OCI-LY7 (cell line): ENCODE data around the gene SLC9C1. TPM values are rescaled to one million over a fixed set of nuclear protein-coding genes. Genes with fewer than 3 reads are reported as not detected.

Experiments used
- BruUV-seq: library from RNA; stranded (reverse); fragments of 400-500 nt; replicated peaks from 2 replicates; lab custom pipeline; 2021; lab: Mats Ljungman, UMichigan
- CTCF ChIA-PET: fragments of 300-600 bp; sonication (Branson Sonifier 250); formaldehyde crosslinking; loops from one replicate; lab custom pipeline; 2022; ENCODE audit warnings: antibody characterized with exemption; ENCODE audit not compliant: unreplicated experiment; lab: Charles Lee
- POLR2A ChIA-PET: fragments of 300-600 bp; sonication (Branson Sonifier 250); formaldehyde crosslinking; loops from one replicate; lab custom pipeline; 2022; ENCODE audit warnings: antibody characterized with exemption; lab: Charles Lee
- DNase-seq: peaks from one replicate; pipeline ENCODE4 v3.0.0-alpha.2; 2015; ENCODE audit warnings: low spot score
- H2AFZ ChIP-seq: fragments of 200-600 bp; sonication (generic), shearing (Covaris generic); 2 replicates; pipeline ENCODE4 v1.6.1; 2014; ENCODE audit warnings: mild to moderate bottlenecking, antibody characterized with exemption, low read length, moderate library complexity
- H3K27ac ChIP-seq: fragments of 200-600 bp; sonication (generic); 2 replicates; pipeline ENCODE4 v1.5.1; 2014; ENCODE audit warnings: mixed run types, low read depth, mild to moderate bottlenecking, moderate library complexity, low read length, inconsistent platforms; ENCODE audit not compliant: poor library complexity, severe bottlenecking
- H3K36me3 ChIP-seq: fragments of 200-600 bp; sonication (generic); 2 replicates; pipeline ENCODE4 v1.6.1; 2014; ENCODE audit warnings: mild to moderate bottlenecking, antibody characterized with exemption, low read length, moderate library complexity, mixed read lengths; ENCODE audit not compliant: insufficient read depth
- H3K4me1 ChIP-seq: fragments of 200-600 bp; sonication (generic); 2 replicates; pipeline ENCODE4 v1.5.1; 2014; ENCODE audit warnings: mild to moderate bottlenecking, low read length; ENCODE audit not compliant: insufficient read depth, poor library complexity, severe bottlenecking
- H3K4me2 ChIP-seq: fragments of 200-600 bp; sonication (generic); 2 replicates; pipeline ENCODE4 v1.6.1; 2014; ENCODE audit warnings: mild to moderate bottlenecking, low read length
- H3K4me3 ChIP-seq: fragments of 200-600 bp; sonication (generic); 2 replicates; pipeline ENCODE4 v1.5.1; 2014; ENCODE audit warnings: mild to moderate bottlenecking, low read depth, low read length; ENCODE audit not compliant: poor library complexity, severe bottlenecking
- H3K79me2 ChIP-seq: fragments of 200-600 bp; sonication (generic); 2 replicates; pipeline ENCODE4 v1.6.1; 2016; ENCODE audit warnings: low read depth, mild to moderate bottlenecking, low read length, moderate library complexity, mixed read lengths; ENCODE audit not compliant: insufficient read depth
- H3K9me2 ChIP-seq: fragments of 200-600 bp; sonication (generic); 2 replicates; pipeline ENCODE4 v1.6.1; 2016; ENCODE audit warnings: mild to moderate bottlenecking, low read length, mixed read lengths; ENCODE audit not compliant: insufficient read depth
- H3K9me3 ChIP-seq: fragments of 200-600 bp; sonication (generic); 2 replicates; pipeline ENCODE4 v1.6.1; 2014; ENCODE audit warnings: mild to moderate bottlenecking, mixed run types, low read length, mixed read lengths
- H4K20me1 ChIP-seq: fragments of 200-600 bp; sonication (generic); 2 replicates; pipeline ENCODE4 v1.6.1; 2014; ENCODE audit warnings: mild to moderate bottlenecking, antibody characterized with exemption, low read length, moderate library complexity, mixed read lengths; ENCODE audit not compliant: insufficient read depth
- EZH2phosphoT487 ChIP-seq: fragments of 200-600 bp; sonication (generic); IDR thresholded peaks from 2 replicates; pipeline ENCODE4 v1.6.1; 2018; ENCODE audit warnings: low read depth, borderline replicate concordance, mild to moderate bottlenecking, mixed run types, antibody characterized with exemption, low read length, moderate library complexity, mixed read lengths
- intact Hi-C: fragments of 100-400 bp; cut with micrococcal nuclease; formaldehyde crosslinking; loops from one replicate; pipeline ENCODE4 v1.10.0; 2022; ENCODE audit not compliant: unreplicated experiment
- total RNA-seq, 2 experiments: library from RNA; depleted of rRNA in 1 of 2; stranded (reverse); fragments of >200 nt in 1 of 2; shearing (Covaris generic) in 1 of 2; gene quantifications; 2 replicates each; pipeline ENCODE4 v1.2.3, GENCODE V29; 2014 to 2022
- TF ChIP-seq, protein P1 (sequence below): fragments of 200-600 bp; sonication (generic); conservative IDR thresholded peaks from 2 replicates; pipeline ENCODE4 v1.5.1; 2014; ENCODE audit warnings: mild to moderate bottlenecking, antibody characterized with exemption, low read length, moderate library complexity, mixed read lengths

SLC9C1 gene
- total RNA-seq, 2 experiments from 2014 or later: not detected

DNA sequence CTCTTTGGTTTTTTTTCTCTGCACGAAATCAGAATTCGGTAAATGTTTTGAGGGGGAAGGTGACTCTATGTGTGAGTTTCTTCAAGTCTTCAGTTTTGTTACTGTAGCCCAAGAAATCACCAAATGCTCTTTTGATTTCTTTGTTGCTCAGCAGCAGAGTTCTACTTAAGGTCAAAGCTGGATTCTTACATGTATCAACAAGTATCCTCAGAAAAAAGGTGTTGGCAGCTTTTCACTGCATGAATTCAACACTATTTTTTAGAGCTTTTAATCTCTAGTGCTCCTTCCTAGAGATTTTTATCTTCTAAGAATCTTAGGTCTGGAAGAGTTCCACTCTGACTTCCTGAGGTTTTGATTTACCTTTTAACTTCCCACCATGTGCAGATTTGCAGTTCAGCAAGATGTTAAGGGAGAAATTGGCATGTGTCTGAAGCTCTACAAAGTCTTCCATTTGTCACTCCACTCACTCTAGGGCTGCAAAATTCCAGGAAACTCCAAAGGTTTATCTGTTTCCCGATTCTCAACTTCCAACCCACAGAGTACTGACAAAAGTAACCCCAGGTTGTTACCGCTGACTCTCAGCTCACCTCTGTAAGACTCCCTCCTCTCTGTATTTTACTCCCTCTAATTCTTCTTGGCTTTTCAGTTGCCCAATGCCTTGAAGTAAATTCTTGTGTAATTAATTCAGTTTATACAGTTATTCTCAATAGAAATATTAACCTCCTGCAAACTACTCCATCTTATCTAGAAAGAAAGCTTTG, 25.7 kb upstream of the SLC9C1 start:
- Histone ChIP-seq H3K79me2 (no peaks in the 10 kb centered on the region), H3K4me1 (no peaks in the 10 kb centered on the region), H3K4me2 (no peak overlapping the region), H3K27ac (no peak overlapping the region), H3K9me3 (peaks cover 23% of the 10 kb centered on the region; the same call in 1 of the 2 replicates), H3K4me3 (no peak overlapping the region), H4K20me1 (no peaks in the 10 kb centered on the region), H2AFZ (peak overlapping the region; percentile 29; the same call in 1 of the 2 replicates), H3K9me2 (no peaks in the 10 kb centered on the region), H3K36me3 (peaks cover 6% of the 10 kb centered on the region; the same call in 1 of the 2 replicates)
- ChIA-PET CTCF (no interaction called here), POLR2A (interaction anchor here (0.7 to 1.4 kb wide), 7 partner anchors 9 to 208 kb away, joined by 3 to 7 read pairs (median 3); no protein-coding TSS in a partner anchor)
- no peak for DNase-seq
- TF ChIP-seq, protein P1, sequence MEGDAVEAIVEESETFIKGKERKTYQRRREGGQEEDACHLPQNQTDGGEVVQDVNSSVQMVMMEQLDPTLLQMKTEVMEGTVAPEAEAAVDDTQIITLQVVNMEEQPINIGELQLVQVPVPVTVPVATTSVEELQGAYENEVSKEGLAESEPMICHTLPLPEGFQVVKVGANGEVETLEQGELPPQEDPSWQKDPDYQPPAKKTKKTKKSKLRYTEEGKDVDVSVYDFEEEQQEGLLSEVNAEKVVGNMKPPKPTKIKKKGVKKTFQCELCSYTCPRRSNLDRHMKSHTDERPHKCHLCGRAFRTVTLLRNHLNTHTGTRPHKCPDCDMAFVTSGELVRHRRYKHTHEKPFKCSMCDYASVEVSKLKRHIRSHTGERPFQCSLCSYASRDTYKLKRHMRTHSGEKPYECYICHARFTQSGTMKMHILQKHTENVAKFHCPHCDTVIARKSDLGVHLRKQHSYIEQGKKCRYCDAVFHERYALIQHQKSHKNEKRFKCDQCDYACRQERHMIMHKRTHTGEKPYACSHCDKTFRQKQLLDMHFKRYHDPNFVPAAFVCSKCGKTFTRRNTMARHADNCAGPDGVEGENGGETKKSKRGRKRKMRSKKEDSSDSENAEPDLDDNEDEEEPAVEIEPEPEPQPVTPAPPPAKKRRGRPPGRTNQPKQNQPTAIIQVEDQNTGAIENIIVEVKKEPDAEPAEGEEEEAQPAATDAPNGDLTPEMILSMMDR: no peak
- intact Hi-C loops: no loop called here
- BruUV-seq: no TSS peak

DNA sequence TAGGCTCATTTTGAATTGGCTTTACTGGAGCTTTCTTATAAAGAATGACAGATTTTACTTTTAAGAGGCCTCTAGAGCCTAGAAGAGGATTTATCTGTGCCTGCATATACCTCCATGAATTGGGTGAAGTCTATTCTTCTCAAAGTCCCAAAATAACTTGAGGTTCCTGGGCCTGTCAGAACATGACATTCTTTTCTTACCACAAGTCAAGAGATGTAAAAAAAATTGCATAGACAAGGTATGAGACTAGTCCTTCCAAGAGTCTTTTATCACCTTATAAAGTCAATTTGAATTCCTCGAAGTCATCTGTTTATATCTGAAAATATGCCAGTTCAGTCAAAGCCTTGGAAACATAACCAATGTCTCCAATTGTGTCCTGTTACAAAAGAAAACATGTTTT, 21.8 kb upstream of the SLC9C1 start:
- Histone ChIP-seq H3K4me3 (no peak overlapping the region), H3K4me1 (no peaks in the 10 kb centered on the region), H3K9me2 (no peaks in the 10 kb centered on the region), H3K36me3 (peaks cover 6% of the 10 kb centered on the region; the same call in 1 of the 2 replicates), H4K20me1 (no peaks in the 10 kb centered on the region), H3K9me3 (peaks cover 32% of the 10 kb centered on the region; the same call in 1 of the 2 replicates), H3K4me2 (no peak overlapping the region), H3K79me2 (no peaks in the 10 kb centered on the region), H3K27ac (no peak overlapping the region), H2AFZ (no peak overlapping the region)
- no peak for TF ChIP-seq EZH2phosphoT487
- TF ChIP-seq, protein P1: no peak
- POLR2A ChIA-PET: interaction anchor here (0.9 to 2.6 kb wide), 4 partner anchors 8 to 24 kb away, joined by 3 to 12 read pairs (median 4); no protein-coding TSS in a partner anchor
- BruUV-seq: no TSS peak
- DNase-seq: no peak
- CTCF ChIA-PET: no interaction called here
- intact Hi-C loops: no loop called here

DNA sequence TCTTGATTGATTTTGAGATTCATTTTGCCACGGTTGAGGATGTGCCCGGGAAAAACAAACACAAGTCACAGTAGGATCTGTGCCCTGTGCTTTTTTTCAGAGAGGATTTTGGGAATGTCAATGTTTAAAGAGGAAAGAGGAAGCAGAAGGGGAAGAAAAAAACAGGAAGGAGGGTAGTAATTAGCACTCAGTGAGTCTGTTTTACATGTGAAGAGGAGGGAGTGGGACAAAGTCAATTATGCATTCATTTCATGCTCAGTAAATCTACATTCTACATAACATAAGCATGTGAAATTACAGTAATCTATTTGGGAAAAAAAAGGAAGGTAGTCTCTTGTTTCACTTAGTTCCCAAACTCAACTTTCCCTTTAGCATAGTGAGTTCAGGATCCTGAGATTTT, 20.6 kb upstream of the SLC9C1 start:
- H3K4me3 ChIP-seq: no peak overlapping the region
- no peak for DNase-seq
- intact Hi-C loops: no loop called here
- CTCF ChIA-PET: no interaction called here
- peaks cover 32% of the 10 kb centered on the region; the same call in 1 of the 2 replicates for H3K9me3 ChIP-seq
- no peak for TF ChIP-seq EZH2phosphoT487
- TF ChIP-seq, protein P1: no peak
- no TSS peak for BruUV-seq
- no peaks in the 10 kb centered on the region for H3K79me2 ChIP-seq
- H3K36me3 ChIP-seq: peaks cover 6% of the 10 kb centered on the region; the same call in 1 of the 2 replicates
- POLR2A ChIA-PET: interaction anchor here (1.2 to 2.0 kb wide), 6 partner anchors 10 to 187 kb away, joined by 3 to 12 read pairs (median 4); no protein-coding TSS in a partner anchor
- H3K4me1 ChIP-seq: no peaks in the 10 kb centered on the region
- no peaks in the 10 kb centered on the region for H4K20me1 ChIP-seq
- H3K9me2 ChIP-seq: no peaks in the 10 kb centered on the region
- H3K27ac ChIP-seq: no peak overlapping the region
- no peak overlapping the region for H2AFZ ChIP-seq
- no peak overlapping the region for H3K4me2 ChIP-seq
